Measurements from ENCODE around the gene EIF4EBP3.

EIF4EBP3 gene

DNA sequence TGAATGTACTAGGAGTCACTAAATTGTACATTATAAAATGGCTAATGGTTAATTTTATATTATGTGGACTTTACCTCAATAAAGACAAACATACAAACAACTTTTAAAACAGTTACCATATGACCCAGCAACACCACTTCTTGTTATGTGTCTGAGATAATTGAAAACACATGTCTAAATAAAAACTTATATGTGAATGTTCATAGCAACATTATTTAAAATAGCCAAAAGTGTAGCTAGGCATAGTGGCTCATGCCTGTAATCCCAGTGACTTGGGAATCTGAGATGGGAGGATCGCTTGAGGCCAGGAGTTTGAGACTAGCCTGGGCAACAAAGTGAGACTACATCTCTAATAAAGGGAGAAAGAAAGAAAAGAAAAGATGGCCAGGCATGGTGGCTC is 40.0 kb downstream of the EIF4EBP3 start:
- H3F3A ChIP-seq (ENCODE audit: low read depth) = no peaks in the 10 kb centered on the region
- H3K9me2 ChIP-seq (replicated peaks; ENCODE audit: low read depth, low read length) = no peaks in the 10 kb centered on the region
- no peaks in the 10 kb centered on the region for H3K4me1 ChIP-seq (ENCODE audit: insufficient read depth, low read length, poor library complexity, severe bottlenecking)
- H3K79me2 ChIP-seq (ENCODE audit: insufficient read depth, low read length) = no peaks in the 10 kb centered on the region
- H3K36me3 ChIP-seq (ENCODE audit: insufficient read depth, low read length) = no peaks in the 10 kb centered on the region
- no peak overlapping the region for H2AFZ ChIP-seq (ENCODE audit: low read length)
- H3K4me2 ChIP-seq (ENCODE audit: low read depth, low read length, poor library complexity, severe bottlenecking) = no peak overlapping the region
- H4K20me1 ChIP-seq (ENCODE audit: insufficient read depth, low read length, poor library complexity, severe bottlenecking) = no peaks in the 10 kb centered on the region
- no peak overlapping the region for H3K4me3 ChIP-seq (ENCODE audit: low read length, poor library complexity, severe bottlenecking)
- no peak overlapping the region for H3K9ac ChIP-seq (ENCODE audit: low read depth, low read length, poor library complexity, severe bottlenecking)
- H3K27me3 ChIP-seq (ENCODE audit: insufficient read depth, low read length, poor library complexity, severe bottlenecking) = no peaks in the 10 kb centered on the region
- TF ChIP-seq CTCF (conservative IDR thresholded peaks at IDR 0.05; ENCODE audit: low read length) (no peak), EZH2phosphoT487 (IDR thresholded peaks at IDR 0.05; ENCODE audit: borderline replicate concordance) (no peak)
- no peaks in the 10 kb centered on the region for H3K9me3 ChIP-seq (ENCODE audit: insufficient read depth, low read depth, low read length)

DNA sequence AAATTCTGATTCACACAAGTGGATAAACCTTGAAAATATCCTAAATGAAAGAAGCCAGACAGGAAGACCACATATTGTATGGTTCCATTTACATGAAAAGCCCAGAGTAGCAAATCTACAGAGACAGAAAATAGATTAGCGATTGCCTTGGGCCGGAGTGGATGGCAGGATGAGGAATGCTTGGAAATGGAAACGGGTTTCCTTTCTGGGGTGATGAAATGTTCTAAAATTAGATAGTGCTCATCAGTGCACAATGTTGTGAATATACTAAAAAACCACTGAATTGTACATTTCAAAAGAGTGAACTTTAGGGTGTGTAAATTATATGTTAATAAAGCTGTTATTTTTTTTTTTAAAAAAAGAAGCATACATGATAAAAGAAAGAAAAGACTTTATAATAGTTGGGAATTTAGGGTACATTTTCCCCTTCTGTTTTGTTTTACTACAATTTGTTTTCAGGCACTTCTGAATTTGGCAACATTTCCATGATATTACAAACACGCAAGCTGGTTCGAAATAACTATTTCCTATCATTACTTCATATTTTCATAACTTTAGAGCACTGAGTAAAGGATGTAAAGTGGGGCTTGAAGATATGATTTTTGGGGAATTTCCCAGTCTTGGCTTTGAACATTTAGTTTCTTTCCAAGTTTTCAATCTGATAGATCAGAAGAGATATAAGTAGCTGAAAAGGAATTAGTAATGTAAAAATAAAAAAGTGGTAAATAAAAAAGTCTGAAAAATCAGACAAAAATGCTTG is 41.0 kb downstream of the EIF4EBP3 start:
- H4K20me1 ChIP-seq (ENCODE audit: insufficient read depth, low read length, poor library complexity, severe bottlenecking) = no peaks in the 10 kb centered on the region
- no peaks in the 10 kb centered on the region for H3K4me1 ChIP-seq (ENCODE audit: insufficient read depth, low read length, poor library complexity, severe bottlenecking)
- TF ChIP-seq CTCF (conservative IDR thresholded peaks at IDR 0.05; ENCODE audit: low read length) (no peak), EZH2phosphoT487 (IDR thresholded peaks at IDR 0.05; ENCODE audit: borderline replicate concordance) (no peak)
- no peaks in the 10 kb centered on the region for H3K9me2 ChIP-seq (replicated peaks; ENCODE audit: low read depth, low read length)
- no peaks in the 10 kb centered on the region for H3K36me3 ChIP-seq (ENCODE audit: insufficient read depth, low read length)
- no peak overlapping the region for H3K9ac ChIP-seq (ENCODE audit: low read depth, low read length, poor library complexity, severe bottlenecking)
- H3F3A ChIP-seq (ENCODE audit: low read depth) = no peaks in the 10 kb centered on the region
- H2AFZ ChIP-seq (ENCODE audit: low read length) = no peak overlapping the region
- H3K4me3 ChIP-seq (ENCODE audit: low read length, poor library complexity, severe bottlenecking) = no peak overlapping the region
- H3K79me2 ChIP-seq (ENCODE audit: insufficient read depth, low read length) = no peaks in the 10 kb centered on the region
- H3K4me2 ChIP-seq (ENCODE audit: low read depth, low read length, poor library complexity, severe bottlenecking) = no peak overlapping the region
- H3K27me3 ChIP-seq (ENCODE audit: insufficient read depth, low read length, poor library complexity, severe bottlenecking) = no peaks in the 10 kb centered on the region
- no peaks in the 10 kb centered on the region for H3K9me3 ChIP-seq (ENCODE audit: insufficient read depth, low read depth, low read length)

DNA sequence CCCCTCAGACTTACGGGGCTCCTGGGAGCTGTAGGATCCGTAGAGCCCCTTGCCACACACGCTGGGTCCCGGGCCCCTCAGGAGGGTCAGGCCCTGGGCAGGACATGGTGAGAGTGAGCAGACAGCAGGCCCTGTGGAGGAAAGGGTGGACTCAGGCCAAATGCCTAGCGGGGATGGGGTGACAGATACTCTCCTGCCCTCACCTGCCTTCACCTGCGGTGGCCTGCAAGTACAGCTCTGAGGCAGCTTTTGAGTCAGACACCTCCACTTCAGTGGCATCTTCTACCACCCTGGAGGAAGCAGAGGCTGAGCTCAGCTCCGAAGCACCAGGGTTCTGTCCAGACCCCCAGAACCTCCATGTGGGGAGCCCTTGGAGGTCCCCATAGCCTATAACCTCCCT is 43.4 kb downstream of the EIF4EBP3 start:
- H3K4me2 ChIP-seq (ENCODE audit: low read depth, low read length, poor library complexity, severe bottlenecking) = no peak overlapping the region
- no peak overlapping the region for H3K9ac ChIP-seq (ENCODE audit: low read depth, low read length, poor library complexity, severe bottlenecking)
- no peaks in the 10 kb centered on the region for H3K79me2 ChIP-seq (ENCODE audit: insufficient read depth, low read length)
- no peaks in the 10 kb centered on the region for H3K9me3 ChIP-seq (ENCODE audit: insufficient read depth, low read depth, low read length)
- H3K36me3 ChIP-seq (ENCODE audit: insufficient read depth, low read length) = no peaks in the 10 kb centered on the region
- no peaks in the 10 kb centered on the region for H3K27me3 ChIP-seq (ENCODE audit: insufficient read depth, low read length, poor library complexity, severe bottlenecking)
- H3K9me2 ChIP-seq (replicated peaks; ENCODE audit: low read depth, low read length) = no peaks in the 10 kb centered on the region
- TF ChIP-seq EZH2phosphoT487 (IDR thresholded peaks at IDR 0.05; ENCODE audit: borderline replicate concordance) (no peak), CTCF (conservative IDR thresholded peaks at IDR 0.05; ENCODE audit: low read length) (no peak)
- H4K20me1 ChIP-seq (ENCODE audit: insufficient read depth, low read length, poor library complexity, severe bottlenecking) = no peaks in the 10 kb centered on the region
- no peak overlapping the region for H3K4me3 ChIP-seq (ENCODE audit: low read length, poor library complexity, severe bottlenecking)
- no peaks in the 10 kb centered on the region for H3K4me1 ChIP-seq (ENCODE audit: insufficient read depth, low read length, poor library complexity, severe bottlenecking)
- no peak overlapping the region for H2AFZ ChIP-seq (ENCODE audit: low read length)
- no peaks in the 10 kb centered on the region for H3F3A ChIP-seq (ENCODE audit: low read depth)
